ENCODE results near the gene S100A11. TPM values are rescaled to one million over a fixed set of nuclear protein-coding genes. Genes with fewer than 3 reads are reported as not detected.

The S100A11 gene
- total and polyA plus RNA-seq, 9 of the 15 experiments (the other 6 are each of a cell fraction or from before 2014, with no cell fraction given) = 131 to 808 (median 235) TPM

GRCh38 chr1:152052606-152053005 is 15.8 kb upstream of the S100A11 start (continued):
- TF ChIP-seq NRF1 (conservative IDR thresholded peaks at IDR 0.05 in 1 of 2, IDR thresholded peaks at IDR 0.05 in 1 of 2) (no peak), CEBPG (CRISPR knock-in tag; IDR thresholded peaks at IDR 0.05) (peak; percentile 76), CEBPG (tag; conservative IDR thresholded peaks at IDR 0.05 in 1 of 2, IDR thresholded peaks at IDR 0.05 in 1 of 2) (peak; percentile 39 to 90; a peak in 3 of 4 replicates), CTBP1 (IDR thresholded peaks at IDR 0.05; ENCODE audit: borderline replicate concordance) (peak; percentile 49; the same call in 1 of the 2 replicates), NR2C2 (CRISPR knock-in tag; IDR thresholded peaks at IDR 0.05) (no peak), NR2C2 (tag; IDR thresholded peaks at IDR 0.05) (no peak), ARHGAP35 (IDR thresholded peaks at IDR 0.05; ENCODE audit: partially characterized antibody) (no peak), ZNF41 (CRISPR knock-in tag; conservative IDR thresholded peaks at IDR 0.05) (no peak), CTCF (IDR thresholded peaks at IDR 0.05 in 2 of 3, conservative IDR thresholded peaks at IDR 0.05 in 1 of 3; ENCODE audit: insufficient read depth in 2 of 3, low read depth in 1 of 3, low read length in 3 of 3) (peak; percentile 85 to 91 (median 90)), PHF20 (IDR thresholded peaks at IDR 0.05; ENCODE audit: partially characterized antibody) (no peak), ETV1 (tag; conservative IDR thresholded peaks at IDR 0.05; ENCODE audit: low read depth) (0 out of 2 replicates have a peak, but pooled peaks have one; percentile 16), CBX1 (IDR thresholded peaks at IDR 0.05; ENCODE audit: low read depth) (no peak), TRIM28 (IDR thresholded peaks at IDR 0.05) (no peak), KHSRP (IDR thresholded peaks at IDR 0.05) (no peak), ATF4 (CRISPR knock-in tag; IDR thresholded peaks at IDR 0.05) (no peak), JUND (IDR thresholded peaks at IDR 0.05; ENCODE audit: borderline replicate concordance, low read depth, low read length) (peak; percentile 35; the same call in 1 of the 2 replicates), JUND (tag; IDR thresholded peaks at IDR 0.05; ENCODE audit: borderline replicate concordance, low read depth, low read length) (no peak)
- TF ChIP-seq, protein P1, sequence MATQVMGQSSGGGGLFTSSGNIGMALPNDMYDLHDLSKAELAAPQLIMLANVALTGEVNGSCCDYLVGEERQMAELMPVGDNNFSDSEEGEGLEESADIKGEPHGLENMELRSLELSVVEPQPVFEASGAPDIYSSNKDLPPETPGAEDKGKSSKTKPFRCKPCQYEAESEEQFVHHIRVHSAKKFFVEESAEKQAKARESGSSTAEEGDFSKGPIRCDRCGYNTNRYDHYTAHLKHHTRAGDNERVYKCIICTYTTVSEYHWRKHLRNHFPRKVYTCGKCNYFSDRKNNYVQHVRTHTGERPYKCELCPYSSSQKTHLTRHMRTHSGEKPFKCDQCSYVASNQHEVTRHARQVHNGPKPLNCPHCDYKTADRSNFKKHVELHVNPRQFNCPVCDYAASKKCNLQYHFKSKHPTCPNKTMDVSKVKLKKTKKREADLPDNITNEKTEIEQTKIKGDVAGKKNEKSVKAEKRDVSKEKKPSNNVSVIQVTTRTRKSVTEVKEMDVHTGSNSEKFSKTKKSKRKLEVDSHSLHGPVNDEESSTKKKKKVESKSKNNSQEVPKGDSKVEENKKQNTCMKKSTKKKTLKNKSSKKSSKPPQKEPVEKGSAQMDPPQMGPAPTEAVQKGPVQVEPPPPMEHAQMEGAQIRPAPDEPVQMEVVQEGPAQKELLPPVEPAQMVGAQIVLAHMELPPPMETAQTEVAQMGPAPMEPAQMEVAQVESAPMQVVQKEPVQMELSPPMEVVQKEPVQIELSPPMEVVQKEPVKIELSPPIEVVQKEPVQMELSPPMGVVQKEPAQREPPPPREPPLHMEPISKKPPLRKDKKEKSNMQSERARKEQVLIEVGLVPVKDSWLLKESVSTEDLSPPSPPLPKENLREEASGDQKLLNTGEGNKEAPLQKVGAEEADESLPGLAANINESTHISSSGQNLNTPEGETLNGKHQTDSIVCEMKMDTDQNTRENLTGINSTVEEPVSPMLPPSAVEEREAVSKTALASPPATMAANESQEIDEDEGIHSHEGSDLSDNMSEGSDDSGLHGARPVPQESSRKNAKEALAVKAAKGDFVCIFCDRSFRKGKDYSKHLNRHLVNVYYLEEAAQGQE (IDR thresholded peaks at IDR 0.05; ENCODE audit: borderline replicate concordance) = peak; percentile 85
- TF ChIP-seq, protein P1 (CRISPR knock-in tag; IDR thresholded peaks at IDR 0.05; ENCODE audit: low read depth) = no peak
